Smooth muscle cell of the umbilical artery (primary cell): ENCODE data around the gene CAPN6. TPM values are rescaled to one million over a fixed set of nuclear protein-coding genes. Genes with fewer than 3 reads are reported as not detected.

Experiments used
- total RNA-seq: library from RNA; depleted of rRNA; stranded (reverse); fragments of >200 nt; gene quantifications from 2 replicates; pipeline ENCODE4 v1.2.3, GENCODE V29; 2014

CAPN6 gene, protein sequence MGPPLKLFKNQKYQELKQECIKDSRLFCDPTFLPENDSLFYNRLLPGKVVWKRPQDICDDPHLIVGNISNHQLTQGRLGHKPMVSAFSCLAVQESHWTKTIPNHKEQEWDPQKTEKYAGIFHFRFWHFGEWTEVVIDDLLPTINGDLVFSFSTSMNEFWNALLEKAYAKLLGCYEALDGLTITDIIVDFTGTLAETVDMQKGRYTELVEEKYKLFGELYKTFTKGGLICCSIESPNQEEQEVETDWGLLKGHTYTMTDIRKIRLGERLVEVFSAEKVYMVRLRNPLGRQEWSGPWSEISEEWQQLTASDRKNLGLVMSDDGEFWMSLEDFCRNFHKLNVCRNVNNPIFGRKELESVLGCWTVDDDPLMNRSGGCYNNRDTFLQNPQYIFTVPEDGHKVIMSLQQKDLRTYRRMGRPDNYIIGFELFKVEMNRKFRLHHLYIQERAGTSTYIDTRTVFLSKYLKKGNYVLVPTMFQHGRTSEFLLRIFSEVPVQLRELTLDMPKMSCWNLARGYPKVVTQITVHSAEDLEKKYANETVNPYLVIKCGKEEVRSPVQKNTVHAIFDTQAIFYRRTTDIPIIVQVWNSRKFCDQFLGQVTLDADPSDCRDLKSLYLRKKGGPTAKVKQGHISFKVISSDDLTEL
- not detected in 2 replicates for total RNA-seq

DNA sequence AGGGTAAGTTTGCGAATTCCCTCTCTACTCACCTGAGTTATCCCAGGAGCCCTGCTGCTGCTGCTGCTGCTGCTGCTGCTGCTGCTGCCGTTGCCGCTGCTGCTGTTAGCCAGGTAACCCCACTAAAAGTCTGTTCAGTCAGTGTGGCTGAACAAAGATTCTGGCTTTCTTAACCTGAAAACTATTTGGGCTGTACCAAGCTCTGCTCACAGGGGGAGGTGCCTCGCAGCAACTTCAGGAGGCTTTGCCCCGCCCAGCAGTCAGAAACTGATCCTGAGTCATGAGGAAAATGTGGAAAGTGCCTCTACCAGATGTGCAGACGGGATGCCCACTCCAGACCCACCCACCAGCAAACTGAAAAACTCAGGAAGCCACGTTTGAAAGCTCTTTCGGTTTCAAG, at the start of gene CAPN6:
CAPN6 (minus strand) TSS at position 145 of the 400 bp plus-strand sequence. CDS start 6,547 bp downstream, outside the sequence.

Other genes starting within 250 kb of the CAPN6 start
- 1.2 and 2.2 TPM in 2 replicates for gene PAK3, start 174.3 kb downstream of the CAPN6 start, total RNA-seq
- gene DCX, start 141.7 kb upstream of the CAPN6 start, total RNA-seq, result not detected in 2 replicates
- gene SERTM2, start 241.2 kb upstream of the CAPN6 start, total RNA-seq, result 0.05 and 1.5 TPM in 2 replicates